Activated CD4-positive, alpha-beta T cell treated with anti-CD3 and anti-CD28 coated beads for 36 hours (primary cell): ENCODE results near the gene SLC22A17. TPM values are rescaled to one million over a fixed set of nuclear protein-coding genes. Genes with fewer than 3 reads are reported as not detected.

Source experiments
- ATAC-seq: fragments of 200-7000 bp; cut with Tn5 transposase; one replicate; pipeline ENCODE4 v1.10.0; 2021; ENCODE audit warnings: mild to moderate bottlenecking, moderate library complexity
- CTCF ChIA-PET: fragments of 350-600 bp; sonication (Branson Sonifier 250); formaldehyde crosslinking; loops from one replicate; lab custom pipeline; 2021; ENCODE audit warnings: antibody characterized with exemption; lab: Charles Lee
- POLR2A ChIA-PET: fragments of 350-600 bp; sonication (Branson Sonifier 250); formaldehyde crosslinking; loops from one replicate; lab custom pipeline; 2021; ENCODE audit warnings: antibody characterized with exemption, inconsistent platforms; lab: Charles Lee
- DNase-seq: peaks from one replicate; pipeline ENCODE4 v3.0.0-alpha.2; 2020
- H3K27ac Mint-ChIP-seq: one replicate; pipeline ENCODE4 v1.8.0; 2021; ENCODE audit warnings: mixed read lengths
- H3K27me3 Mint-ChIP-seq: one replicate; pipeline ENCODE4 v1.8.0; 2021; ENCODE audit warnings: mixed read lengths
- H3K36me3 Mint-ChIP-seq: one replicate; pipeline ENCODE4 v1.8.0; 2021; ENCODE audit warnings: low read depth, mixed read lengths
- H3K4me1 Mint-ChIP-seq: one replicate; pipeline ENCODE4 v1.8.0; 2021; ENCODE audit warnings: mixed read lengths
- H3K4me3 Mint-ChIP-seq: one replicate; pipeline ENCODE4 v1.8.0; 2021; ENCODE audit warnings: mild to moderate bottlenecking, moderate library complexity, mixed read lengths
- H3K9me3 Mint-ChIP-seq: one replicate; pipeline ENCODE4 v1.8.0; 2021; ENCODE audit warnings: low read depth, mixed read lengths
- intact Hi-C, 2 experiments: fragments of 100-400 bp; cut with DNase I in 1 of 2; cut with micrococcal nuclease in 1 of 2; formaldehyde crosslinking; loops; one replicate each; pipeline versions ENCODE4 v1.14.2 to v1.15.1; 2022 to 2024; cut with DNase I, micrococcal nuclease
- total RNA-seq, 2 experiments: library from RNA; stranded (reverse); gene quantifications; one replicate each; pipeline ENCODE4 v1.2.3, GENCODE V29; 2021

The SLC22A17 gene
- total RNA-seq, 2 experiments from 2014 or later: 4.7 to 5.3 TPM

GRCh38 chr14:23359722-23360447 is 7.2 kb upstream of the SLC22A17 start:
- intact Hi-C loops: no loop called here
- Mint-ChIP-seq H3K36me3 (no peaks in the 10 kb centered on the region), H3K4me1 (peaks cover 10% of the 10 kb centered on the region), H3K9me3 (no peaks in the 10 kb centered on the region), H3K27me3 (peaks cover 16% of the 10 kb centered on the region), H3K27ac (no peak overlapping the region), H3K4me3 (no peak overlapping the region)
- DNase-seq: no peak
- ATAC-seq: no peak
- ChIA-PET CTCF (interaction anchor here (0.7 to 1.4 kb wide), 3 partner anchors 21 to 343 kb away, joined by 4 to 6 read pairs (median 4); no protein-coding TSS in a partner anchor), POLR2A (no interaction called here)

- Mint-ChIP-seq H3K4me1 (peaks cover 8% of the 10 kb centered on the region), H3K4me3 (no peak overlapping the region)
Measured at GRCh38 chr14:23359167-23359626, 6.5 kb upstream of the SLC22A17 start.

DNA sequence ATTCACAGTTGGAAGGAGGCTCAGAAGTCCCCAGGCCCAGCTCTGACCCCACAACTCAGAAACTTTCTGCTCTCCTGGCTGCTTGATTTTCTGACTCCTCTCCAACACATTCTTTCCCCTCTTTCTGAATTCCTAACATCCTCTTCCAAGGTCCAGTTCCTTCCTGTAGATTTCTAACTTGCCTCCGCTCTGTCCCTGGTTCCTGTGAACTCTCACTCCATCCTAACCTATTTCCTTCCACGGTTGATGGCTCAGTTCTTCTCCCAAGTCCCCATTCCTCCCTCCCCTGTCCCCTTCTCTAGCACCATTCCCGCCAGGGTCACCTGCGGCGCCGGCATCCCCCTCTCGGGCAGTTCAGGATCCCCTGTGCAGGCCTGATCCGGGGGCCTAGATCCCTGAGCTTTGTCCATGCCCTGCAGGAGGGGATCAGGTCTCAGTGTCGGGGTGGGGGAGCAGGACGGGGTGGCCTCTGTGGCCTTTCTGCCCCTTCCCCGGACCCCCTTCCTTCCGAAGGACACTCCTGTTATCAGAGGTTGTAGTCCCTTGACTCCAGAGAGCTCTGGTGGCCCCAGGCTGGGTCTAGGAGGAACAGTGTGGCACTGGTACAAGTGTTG is 6.0 kb upstream of the SLC22A17 start:
- ChIA-PET POLR2A (interaction anchor here (0.5 kb wide), 1 partner anchor 762 kb away, joined by 4 read pairs; no protein-coding TSS in a partner anchor), CTCF (interaction anchor here (0.5 to 1.3 kb wide), 3 partner anchors 12 to 58 kb away, joined by 3 to 5 read pairs (median 3); no protein-coding TSS in a partner anchor)
- Mint-ChIP-seq H3K27ac (no peak overlapping the region), H3K4me1 (peaks cover 8% of the 10 kb centered on the region), H3K36me3 (no peaks in the 10 kb centered on the region), H3K4me3 (no peak overlapping the region), H3K9me3 (no peaks in the 10 kb centered on the region), H3K27me3 (peaks cover 15% of the 10 kb centered on the region)
- no peak for DNase-seq
- intact Hi-C loops: no loop called here
- no peak for ATAC-seq

More at GRCh38 chr14:23359167-23359626, 6.5 kb upstream of the SLC22A17 start:
- intact Hi-C loops: no loop called here
- Mint-ChIP-seq H3K27ac (no peak overlapping the region), H3K9me3 (no peaks in the 10 kb centered on the region), H3K27me3 (peaks cover 12% of the 10 kb centered on the region), H3K36me3 (no peaks in the 10 kb centered on the region)
- DNase-seq (no peak), ATAC-seq (no peak)
- CTCF ChIA-PET: interaction anchor here (0.5 to 1.3 kb wide), 3 partner anchors 13 to 59 kb away, joined by 3 to 5 read pairs (median 3); no protein-coding TSS in a partner anchor
- POLR2A ChIA-PET: interaction anchor here (0.5 kb wide), 1 partner anchor 761 kb away, joined by 4 read pairs; no protein-coding TSS in a partner anchor

- Mint-ChIP-seq H3K4me1 (peaks cover 9% of the 10 kb centered on the region), H3K4me3 (no peak overlapping the region), H3K27ac (no peak overlapping the region), H3K27me3 (peaks cover 21% of the 10 kb centered on the region), H3K36me3 (no peaks in the 10 kb centered on the region), H3K9me3 (no peaks in the 10 kb centered on the region)
- DNase-seq (no peak), ATAC-seq (no peak)
- intact Hi-C loops: no loop called here
- POLR2A ChIA-PET: no interaction called here
- CTCF ChIA-PET: interaction anchor here (1.3 kb wide), 1 partner anchor 25 kb away, joined by 5 read pairs; no protein-coding TSS in a partner anchor
Measured at GRCh38 chr14:23358042-23358441, 5.4 kb upstream of the SLC22A17 start.

DNA sequence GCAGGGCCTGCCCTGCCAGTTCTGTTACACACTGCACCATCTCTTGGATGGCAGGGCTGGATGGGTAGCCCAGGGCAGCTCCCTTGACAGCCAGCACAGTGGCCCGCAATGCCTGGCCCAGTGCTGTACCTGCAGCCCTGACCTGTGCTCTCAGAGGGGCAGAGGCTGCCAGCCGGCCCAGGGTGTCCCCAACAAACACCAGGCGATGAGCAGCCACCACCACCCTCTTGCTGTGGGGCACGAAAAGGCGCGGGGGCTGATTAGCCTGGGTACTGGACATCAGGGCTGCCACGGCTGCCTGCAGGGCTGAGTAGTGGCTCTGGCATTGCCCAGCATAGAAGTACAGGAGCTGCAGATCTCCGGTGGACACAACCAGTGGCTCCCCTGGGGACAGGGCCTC is 4.6 kb upstream of the SLC22A17 start:
- Mint-ChIP-seq H3K36me3 (no peaks in the 10 kb centered on the region), H3K4me1 (peaks cover 13% of the 10 kb centered on the region), H3K4me3 (no peak overlapping the region), H3K27ac (no peak overlapping the region), H3K27me3 (peaks cover 23% of the 10 kb centered on the region), H3K9me3 (no peaks in the 10 kb centered on the region)
- DNase-seq (no peak), ATAC-seq (no peak)
- CTCF ChIA-PET: no interaction called here
- POLR2A ChIA-PET: no interaction called here
- intact Hi-C loops: no loop called here

- DNase-seq: no peak
- Mint-ChIP-seq H3K4me1 (peaks cover 13% of the 10 kb centered on the region), H3K4me3 (no peak overlapping the region), H3K27ac (no peak overlapping the region), H3K36me3 (no peaks in the 10 kb centered on the region), H3K9me3 (no peaks in the 10 kb centered on the region), H3K27me3 (peaks cover 23% of the 10 kb centered on the region)
- ChIA-PET POLR2A (no interaction called here), CTCF (no interaction called here)
- no peak for ATAC-seq
- intact Hi-C loops: no loop called here
Measured at GRCh38 chr14:23356662-23357061, 4.0 kb upstream of the SLC22A17 start.

GRCh38 chr14:23355871-23356435 is 3.3 kb upstream of the SLC22A17 start:
- Mint-ChIP-seq H3K4me1 (peaks cover 9% of the 10 kb centered on the region), H3K27ac (no peak overlapping the region), H3K9me3 (no peaks in the 10 kb centered on the region), H3K36me3 (no peaks in the 10 kb centered on the region), H3K27me3 (peaks cover 27% of the 10 kb centered on the region), H3K4me3 (no peak overlapping the region)
- ChIA-PET POLR2A (no interaction called here), CTCF (no interaction called here)
- intact Hi-C loops: no loop called here
- ATAC-seq (no peak), DNase-seq (no peak)

DNA sequence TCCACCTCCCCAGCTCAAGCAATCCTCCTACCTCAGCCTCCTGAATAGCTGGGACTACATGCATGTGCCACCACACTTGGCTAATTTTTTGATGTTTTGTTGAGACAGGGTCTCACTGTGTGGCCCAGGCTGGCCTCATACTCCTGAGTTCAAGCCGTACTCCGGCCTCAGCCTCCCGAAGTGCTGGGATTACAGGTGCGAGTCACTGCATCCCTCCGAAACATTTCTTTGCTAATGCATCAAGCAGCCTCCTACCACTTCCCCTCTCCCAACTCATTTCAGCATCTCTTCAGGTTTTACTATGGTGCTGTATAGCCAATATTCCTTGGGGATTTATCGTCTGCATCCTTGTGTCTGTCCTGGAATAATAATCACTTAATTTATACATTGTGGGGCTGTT is 2.3 kb upstream of the SLC22A17 start:
- H3K27me3 Mint-ChIP-seq: peaks cover 34% of the 10 kb centered on the region

DNA sequence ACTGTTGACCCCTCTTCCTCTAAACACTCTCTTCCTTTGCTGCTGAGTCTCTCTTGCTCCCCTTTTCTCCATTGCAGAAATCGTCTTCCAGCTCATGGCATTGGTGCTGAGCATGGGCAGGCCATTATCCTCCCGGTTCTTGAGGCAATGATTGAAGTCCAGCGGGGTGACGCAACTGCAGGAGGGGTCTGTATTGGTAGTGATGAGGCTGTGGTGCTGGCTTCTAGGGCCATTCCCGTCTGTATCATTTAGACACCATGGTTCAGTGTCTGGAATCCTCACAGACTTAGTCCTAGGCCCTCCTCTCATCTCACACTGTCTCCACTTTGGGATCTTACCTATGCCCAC is 720 bp upstream of the SLC22A17 start:
- Mint-ChIP-seq H3K27me3 (peaks cover 34% of the 10 kb centered on the region), H3K9me3 (no peaks in the 10 kb centered on the region), H3K27ac (no peak overlapping the region), H3K36me3 (no peaks in the 10 kb centered on the region), H3K4me3 (peak overlapping the region; percentile 68), H3K4me1 (peaks cover 8% of the 10 kb centered on the region)
- intact Hi-C loops: no loop called here
- CTCF ChIA-PET: interaction anchor here (1.0 to 1.7 kb wide), 7 partner anchors 8 to 31 kb away, joined by 3 to 7 read pairs (median 4); no protein-coding TSS in a partner anchor
- DNase-seq: no peak
- no peak for ATAC-seq
- POLR2A ChIA-PET: no interaction called here

More for the DNA sequence above, 2.3 kb upstream of the SLC22A17 start:
- ChIA-PET POLR2A (no interaction called here), CTCF (interaction anchor here (0.5 to 1.7 kb wide), 4 partner anchors 25 to 234 kb away, joined by 3 to 4 read pairs (median 4); no protein-coding TSS in a partner anchor)
- Mint-ChIP-seq H3K27ac (no peak overlapping the region), H3K4me1 (peaks cover 8% of the 10 kb centered on the region), H3K4me3 (no peak overlapping the region), H3K36me3 (no peaks in the 10 kb centered on the region), H3K9me3 (no peaks in the 10 kb centered on the region)
- intact Hi-C loops: no loop called here
- ATAC-seq (no peak), DNase-seq (no peak)

DNA sequence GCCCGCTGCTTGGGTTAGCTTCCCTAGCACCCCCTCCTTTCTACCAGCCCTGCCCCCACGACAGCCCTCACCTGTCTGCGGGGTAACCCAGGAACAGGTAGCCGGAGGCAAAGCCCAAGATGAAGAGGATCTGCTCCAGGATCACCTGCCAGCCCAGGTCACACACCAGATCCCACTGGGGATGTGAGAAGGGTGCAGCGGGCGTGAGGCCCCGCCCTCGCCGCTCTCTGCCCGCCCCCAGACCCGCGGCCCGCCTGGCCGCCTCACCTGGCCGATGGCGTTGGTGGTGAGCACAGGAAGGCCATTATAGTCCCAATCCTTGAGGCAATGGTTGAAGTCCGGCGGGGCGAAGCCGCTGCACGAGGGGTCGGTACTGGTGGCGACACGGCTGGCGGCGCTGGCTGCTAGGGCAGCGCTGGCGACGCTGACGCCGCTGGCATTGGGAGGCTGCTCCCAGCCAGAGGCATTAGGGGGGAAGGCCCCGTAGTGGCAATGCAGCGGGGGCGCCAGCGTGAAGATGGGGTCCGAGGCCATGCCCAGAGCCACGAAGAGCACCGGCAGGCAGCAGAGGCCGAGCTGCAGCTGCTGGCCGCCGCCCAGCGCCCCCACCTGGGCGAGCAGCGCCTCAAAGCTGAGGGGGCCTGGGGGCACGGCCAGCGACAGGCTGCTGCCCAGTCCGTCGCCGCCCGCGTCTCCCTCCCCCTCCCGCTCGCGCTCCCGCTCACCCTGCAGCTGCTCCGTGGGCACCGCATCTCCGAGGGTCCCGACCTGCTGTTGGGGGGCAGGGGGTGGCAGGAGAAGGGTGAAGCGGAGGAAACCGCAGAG is 794 bp downstream of the SLC22A17 start:
- peaks cover 8% of the 10 kb centered on the region for H3K4me1 Mint-ChIP-seq
- ChIA-PET POLR2A (interaction anchor here (0.6 to 1.6 kb wide), 2 partner anchors 26 to 205 kb away, joined by 3 to 4 read pairs; no protein-coding TSS in a partner anchor), CTCF (interaction anchor here (0.6 to 1.2 kb wide), 4 partner anchors 19 to 34 kb away, joined by 3 read pairs; no protein-coding TSS in a partner anchor)
- H3K4me3 Mint-ChIP-seq: peak overlapping the region; percentile 68
- no peaks in the 10 kb centered on the region for H3K36me3 Mint-ChIP-seq
- intact Hi-C loops: no loop called here
- H3K27ac Mint-ChIP-seq: no peak overlapping the region
- ATAC-seq (peak; percentile 34), DNase-seq (peak; percentile 22)
- H3K9me3 Mint-ChIP-seq: no peaks in the 10 kb centered on the region
- peaks cover 34% of the 10 kb centered on the region for H3K27me3 Mint-ChIP-seq
